Left lung (tissue), 10 donors: ENCODE results near the gene UBE3B. TPM values are rescaled to one million over a fixed set of nuclear protein-coding genes. Genes with fewer than 3 reads are reported as not detected.

Experiments
- ATAC-seq: fragments of 200-7000 bp; cut with Tn5 transposase; one replicate; pipeline ENCODE4 v1.9.1; 2020; ENCODE audit warnings: moderate library complexity
- DNase-seq, 4 donors: peaks; one replicate each; pipeline ENCODE4 v3.0.0-alpha.2; 2013 to 2020
- H3K27ac ChIP-seq, 2 donors: fragments of 200-600 bp; sonication (generic) in 1 of 2; one replicate each; pipeline versions ENCODE4 v1.5.0 to v1.8.0; 2020 to 2021
- H3K27me3 ChIP-seq, 2 donors: fragments of 200-600 bp; sonication (generic) in 1 of 2; one replicate each; pipeline versions ENCODE4 v1.5.0 to v1.8.0; 2020 to 2021
- H3K36me3 ChIP-seq, 2 donors: fragments of 200-600 bp; sonication (generic) in 1 of 2; one replicate each; pipeline versions ENCODE4 v1.5.0 to v1.8.0; 2020 to 2021
- H3K4me1 ChIP-seq, 2 donors: fragments of 200-600 bp; one replicate each; pipeline ENCODE4 v1.8.0; 2021
- H3K4me3 ChIP-seq, 2 donors: fragments of 200-600 bp; sonication (generic) in 1 of 2; one replicate each; pipeline versions ENCODE4 v1.5.0 to v1.8.0; 2020 to 2021; ENCODE audit warnings: mild to moderate bottlenecking in 1 of 2
- H3K9me3 ChIP-seq, 2 donors: fragments of 200-600 bp; sonication (generic) in 1 of 2; one replicate each; pipeline versions ENCODE4 v1.5.0 to v1.8.0; 2020 to 2021
- intact Hi-C, 2 donors: fragments of 100-400 bp; cut with DNase I; formaldehyde crosslinking; loops; one replicate each; pipeline versions ENCODE4 v1.11.2 to v1.14.2; 2022
- polyA plus RNA-seq, 6 donors: library from polyadenylated mRNA; unstranded; fragments of 120-200 nt; gene quantifications; one replicate each; pipeline ENCODE4 v1.2.1, GENCODE V29; 2013; ENCODE audit not compliant: insufficient read length in 6 of 6
- total RNA-seq, 2 donors: library from RNA; stranded (reverse); fragmentation: NEBNext Ultra II Directional; extraction: Animal tissue kit (Norgen Biotek cat#: 25700); gene quantifications; one replicate each; pipeline ENCODE4 v1.2.1, GENCODE V29; 2021
- TF ChIP-seq, protein P1 (sequence below), 2 donors: fragments of 200-600 bp; sonication (generic) in 1 of 2; IDR thresholded peaks; one replicate each; pipeline versions ENCODE4 v1.5.0 to v1.8.0; 2021; ENCODE audit warnings: antibody characterized with exemption in 2 of 2
- donor health status: DM: no; HTN: yes; CAD: no.
- donor health status: DM: no; HTN: no; CAD: no.

Gene UBE3B
- total and polyA plus RNA-seq, 8 donors = 30.5 to 42.5 (median 34.3) TPM

DNA sequence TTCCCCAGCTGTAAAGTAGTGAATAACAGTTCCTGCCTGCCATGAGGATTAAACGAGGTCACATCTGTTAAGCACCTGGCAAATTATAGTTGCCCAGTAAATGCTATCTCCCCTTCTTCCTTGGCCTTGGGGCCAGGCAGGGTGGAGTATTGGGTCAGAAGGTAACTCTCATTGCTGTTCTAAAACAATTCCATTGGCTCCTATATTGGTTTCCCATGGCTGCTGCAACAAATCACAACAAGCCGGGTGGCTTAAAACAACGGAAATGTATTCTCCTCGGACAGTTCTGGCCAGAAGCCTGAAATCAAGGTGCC, 63.9 kb downstream of the UBE3B start:
- no peak overlapping the region for H3K4me3 ChIP-seq
- H3K27me3 ChIP-seq = no peaks in the 10 kb centered on the region
- no peaks in the 10 kb centered on the region for H3K4me1 ChIP-seq
- H3K36me3 ChIP-seq = peaks cover 0 to 15% of the 10 kb centered on the region in 2 donors
- H3K27ac ChIP-seq = no peak overlapping the region
- intact Hi-C loops = no loop called here
- TF ChIP-seq, protein P1, sequence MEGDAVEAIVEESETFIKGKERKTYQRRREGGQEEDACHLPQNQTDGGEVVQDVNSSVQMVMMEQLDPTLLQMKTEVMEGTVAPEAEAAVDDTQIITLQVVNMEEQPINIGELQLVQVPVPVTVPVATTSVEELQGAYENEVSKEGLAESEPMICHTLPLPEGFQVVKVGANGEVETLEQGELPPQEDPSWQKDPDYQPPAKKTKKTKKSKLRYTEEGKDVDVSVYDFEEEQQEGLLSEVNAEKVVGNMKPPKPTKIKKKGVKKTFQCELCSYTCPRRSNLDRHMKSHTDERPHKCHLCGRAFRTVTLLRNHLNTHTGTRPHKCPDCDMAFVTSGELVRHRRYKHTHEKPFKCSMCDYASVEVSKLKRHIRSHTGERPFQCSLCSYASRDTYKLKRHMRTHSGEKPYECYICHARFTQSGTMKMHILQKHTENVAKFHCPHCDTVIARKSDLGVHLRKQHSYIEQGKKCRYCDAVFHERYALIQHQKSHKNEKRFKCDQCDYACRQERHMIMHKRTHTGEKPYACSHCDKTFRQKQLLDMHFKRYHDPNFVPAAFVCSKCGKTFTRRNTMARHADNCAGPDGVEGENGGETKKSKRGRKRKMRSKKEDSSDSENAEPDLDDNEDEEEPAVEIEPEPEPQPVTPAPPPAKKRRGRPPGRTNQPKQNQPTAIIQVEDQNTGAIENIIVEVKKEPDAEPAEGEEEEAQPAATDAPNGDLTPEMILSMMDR (IDR thresholded peaks at IDR 0.05) = no peak
- no peak for DNase-seq
- no peaks in the 10 kb centered on the region for H3K9me3 ChIP-seq
- no peak for ATAC-seq

DNA sequence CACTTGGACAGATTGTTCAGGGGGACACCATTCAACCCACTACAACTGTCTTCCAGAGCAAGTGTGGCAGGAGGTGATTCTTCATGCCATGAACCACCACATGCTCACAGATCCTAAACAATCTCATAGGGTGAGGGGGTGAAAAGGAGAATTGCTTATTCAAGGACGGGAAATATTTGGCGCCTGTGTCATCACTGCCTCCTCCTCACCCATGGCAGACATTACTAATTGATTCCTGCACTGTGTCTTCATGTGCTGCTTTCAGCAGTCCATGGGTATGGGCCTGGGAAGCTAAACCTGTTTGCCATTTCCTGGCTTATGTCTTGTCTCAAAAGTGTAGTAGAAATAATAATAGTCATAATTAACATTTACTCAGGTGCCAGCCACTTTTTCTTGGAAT, 64.6 kb downstream of the UBE3B start:
- ATAC-seq = no peak
- H3K4me3 ChIP-seq = no peak overlapping the region
- H3K9me3 ChIP-seq = no peaks in the 10 kb centered on the region
- H3K36me3 ChIP-seq = peaks cover 0 to 10% of the 10 kb centered on the region in 2 donors
- TF ChIP-seq, protein P1 (IDR thresholded peaks at IDR 0.05) = no peak
- intact Hi-C loops = no loop called here
- no peaks in the 10 kb centered on the region for H3K4me1 ChIP-seq
- peaks cover 0 to under 1% of the 10 kb centered on the region in 2 donors for H3K27me3 ChIP-seq
- no peak for DNase-seq
- H3K27ac ChIP-seq = no peak overlapping the region

DNA sequence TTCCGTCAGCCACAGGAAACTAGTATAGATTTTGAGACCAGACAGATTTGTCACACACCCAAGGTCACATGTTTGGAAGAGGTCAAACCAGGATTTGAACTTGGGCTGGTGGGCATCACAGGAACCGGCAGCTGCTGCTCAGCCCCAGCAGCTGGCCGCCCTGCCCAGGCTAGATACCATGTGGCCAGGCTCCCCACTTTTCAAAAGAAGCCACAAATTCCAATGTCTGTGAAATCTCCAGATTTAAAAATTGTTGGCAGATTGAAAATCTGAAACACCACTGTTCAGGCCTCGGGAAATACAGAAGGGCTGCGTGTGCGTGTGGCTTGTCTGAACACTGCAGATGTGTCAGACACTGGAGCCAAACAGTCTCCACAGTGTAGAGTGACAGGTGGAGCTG, 65.4 kb downstream of the UBE3B start:
- Histone ChIP-seq H3K4me1 (no peaks in the 10 kb centered on the region), H3K36me3 (peaks cover 0 to 2% of the 10 kb centered on the region in 2 donors), H3K27ac (no peak overlapping the region), H3K9me3 (no peaks in the 10 kb centered on the region), H3K27me3 (peaks cover 0 to 9% of the 10 kb centered on the region in 2 donors), H3K4me3 (no peak overlapping the region)
- ATAC-seq = no peak
- TF ChIP-seq, protein P1 (IDR thresholded peaks at IDR 0.05) = no peak
- intact Hi-C loops = no loop called here
- DNase-seq = no peak

DNA sequence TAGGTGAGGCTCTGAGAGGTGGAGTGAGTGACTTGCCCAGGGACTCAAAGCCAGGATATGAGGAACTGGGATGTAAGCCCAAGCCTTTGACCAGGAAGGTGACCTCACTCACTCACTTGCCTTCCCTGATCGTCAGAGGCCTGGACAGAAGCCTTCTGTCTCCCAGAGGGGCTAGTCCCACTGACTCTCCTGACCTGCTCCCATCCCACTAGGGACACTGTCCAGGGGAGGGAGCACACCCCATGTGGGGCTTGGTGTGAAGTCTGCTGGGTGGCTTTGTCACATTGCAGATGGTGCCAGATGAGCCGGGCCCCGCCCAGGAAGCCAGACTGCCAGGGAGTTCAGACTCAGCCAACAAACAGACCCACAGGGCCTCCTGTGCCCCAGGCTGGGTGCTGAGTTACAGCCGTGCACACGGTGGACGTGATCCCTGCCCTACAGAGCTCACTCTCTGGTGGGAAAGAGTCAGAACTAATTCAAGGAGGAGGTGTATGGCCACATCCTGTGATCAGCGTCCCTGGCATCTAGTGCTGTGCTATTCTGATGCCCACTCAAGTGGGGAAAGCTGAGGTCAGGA, 67.6 kb downstream of the UBE3B start:
- Histone ChIP-seq H3K27ac (no peak overlapping the region), H3K36me3 (no peaks in the 10 kb centered on the region), H3K9me3 (no peaks in the 10 kb centered on the region), H3K4me1 (no peaks in the 10 kb centered on the region), H3K4me3 (no peak overlapping the region), H3K27me3 (peaks cover 0 to 30% of the 10 kb centered on the region in 2 donors)
- intact Hi-C loops = no loop called here
- peak in 1 of 4 donors; percentile 70 for DNase-seq
- TF ChIP-seq, protein P1 (IDR thresholded peaks at IDR 0.05) = no peak
- peak; percentile 16 for ATAC-seq

DNA sequence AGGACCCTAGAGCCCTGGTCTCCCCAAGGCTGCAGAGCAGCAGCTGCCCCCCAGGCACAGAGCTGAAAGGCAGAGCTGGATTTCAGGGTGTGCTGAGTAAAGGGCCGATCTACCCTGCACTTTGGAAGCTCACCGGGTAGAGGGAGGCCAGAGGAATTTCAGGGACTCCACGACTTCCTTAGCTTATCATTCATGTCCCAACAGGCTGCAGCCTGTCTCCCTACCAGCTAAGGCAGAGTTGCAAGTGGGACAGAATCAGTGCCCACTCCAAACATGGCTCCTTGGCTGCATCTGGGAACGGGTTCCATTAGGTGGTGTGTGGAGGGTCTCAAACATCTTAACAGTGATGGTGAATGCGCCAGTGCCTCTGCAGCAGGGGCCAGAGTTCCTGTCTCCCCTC, 68.4 kb downstream of the UBE3B start:
- intact Hi-C loops = no loop called here
- Histone ChIP-seq H3K4me1 (no peaks in the 10 kb centered on the region), H3K36me3 (no peaks in the 10 kb centered on the region), H3K9me3 (no peaks in the 10 kb centered on the region), H3K27me3 (peaks cover 0 to 38% of the 10 kb centered on the region in 2 donors), H3K4me3 (no peak overlapping the region), H3K27ac (no peak overlapping the region)
- peak in 1 of 4 donors; percentile 13 for DNase-seq
- TF ChIP-seq, protein P1 (IDR thresholded peaks at IDR 0.05) = no peak
- ATAC-seq = no peak
